ENCODE measurements around the gene NHSL2. TPM values are rescaled to one million over a fixed set of nuclear protein-coding genes. Genes with fewer than 3 reads are reported as not detected.

NHSL2 gene
- polyA plus RNA-seq, 3 donors, result 16.6 to 39.8 (median 22.8) TPM

GRCh38 chrX:72041176-72041575 is 130.5 kb downstream of the NHSL2 start:
- no peak for DNase-seq
- Mint-ChIP-seq H3K4me1 (peaks cover 23% of the 10 kb centered on the region), H3K27me3 (ENCODE audit: low read depth in 3 of 3) (peaks cover 0 to 12% (median 1%) of the 10 kb centered on the region in 3 donors), H3K36me3 (peaks cover 0 to 2% of the 10 kb centered on the region in 2 donors), H3K4me3 (no peak overlapping the region), H3K9me3 (peaks cover 0 to 7% (median 2%) of the 10 kb centered on the region in 7 donors), H3K27ac (peak overlapping the region in 1 of 7 donors; percentile 41)
- H3K9ac ChIP-seq (ENCODE audit: insufficient read depth, low read length, poor library complexity, severe bottlenecking), result no peak overlapping the region
- no peak overlapping the region for H3K27ac ChIP-seq (ENCODE audit: low read depth in 1 of 2, low read length in 2 of 2)
- H3K36me3 ChIP-seq (replicated peaks in 1 of 2; ENCODE audit: control insufficient read depth in 1 of 2, insufficient read depth in 2 of 2, low read length in 2 of 2), result no peaks in the 10 kb centered on the region
- no peaks in the 10 kb centered on the region for H3K79me2 ChIP-seq (ENCODE audit: insufficient read depth, low read length)
- peaks cover 13% of the 10 kb centered on the region in 2 donors for H3K4me1 ChIP-seq (ENCODE audit: control insufficient read depth in 1 of 2, insufficient read depth in 2 of 2, low read length in 2 of 2)
- no peaks in the 10 kb centered on the region for H3K9me3 ChIP-seq (replicated peaks in 1 of 2; ENCODE audit: control insufficient read depth in 1 of 2, insufficient read depth in 1 of 2, low read length in 2 of 2)
- no peak overlapping the region for H3K4me2 ChIP-seq (replicated peaks; ENCODE audit: extremely low read depth, low read length, poor library complexity, severe bottlenecking)
- WGBS (ENCODE audit: insufficient coverage), result 97% methylated on average over 4 of the region's 6 CpGs
- TF ChIP-seq CTCF (IDR thresholded peaks at IDR 0.05), result no peak
- H2AFZ ChIP-seq (ENCODE audit: insufficient read depth, low read depth, low read length, poor library complexity, severe bottlenecking), result no peak overlapping the region
- intact Hi-C loops (cut with micrococcal nuclease), result no loop called here
- H3K4me3 ChIP-seq (replicated peaks in 1 of 3; ENCODE audit: low read depth in 2 of 3, low read length in 3 of 3), result no peak overlapping the region
- no peaks in the 10 kb centered on the region for H3K27me3 ChIP-seq (ENCODE audit: control insufficient read depth in 2 of 2, insufficient read depth in 2 of 2, low read length in 2 of 2)
- H4K20me1 ChIP-seq (ENCODE audit: insufficient read depth, low read length), result no peaks in the 10 kb centered on the region

- H4K20me1 ChIP-seq (ENCODE audit: insufficient read depth, low read length), result no peaks in the 10 kb centered on the region
- no peak overlapping the region for H3K4me2 ChIP-seq (replicated peaks; ENCODE audit: extremely low read depth, low read length, poor library complexity, severe bottlenecking)
- peak overlapping the region in 1 of 2 donors; percentile 46 for H3K4me3 Mint-ChIP-seq
- no peak overlapping the region for H3K9ac ChIP-seq (ENCODE audit: insufficient read depth, low read length, poor library complexity, severe bottlenecking)
- H3K27me3 Mint-ChIP-seq (ENCODE audit: low read depth in 3 of 3), result peaks cover 0 to 14% (median 1%) of the 10 kb centered on the region in 3 donors
- peaks cover 13% of the 10 kb centered on the region in 2 donors for H3K4me1 ChIP-seq (ENCODE audit: control insufficient read depth in 1 of 2, insufficient read depth in 2 of 2, low read length in 2 of 2)
- peak overlapping the region in 1 of 7 donors; percentile 76 for H3K27ac Mint-ChIP-seq
- no peaks in the 10 kb centered on the region for H3K36me3 ChIP-seq (replicated peaks in 1 of 2; ENCODE audit: control insufficient read depth in 1 of 2, insufficient read depth in 2 of 2, low read length in 2 of 2)
- H3K9me3 ChIP-seq (replicated peaks in 1 of 2; ENCODE audit: control insufficient read depth in 1 of 2, insufficient read depth in 1 of 2, low read length in 2 of 2), result no peaks in the 10 kb centered on the region
- intact Hi-C loops (cut with micrococcal nuclease), result no loop called here
- WGBS (ENCODE audit: insufficient coverage), result 93% methylated on average over 9 of the region's 13 CpGs
- DNase-seq, result peak in 1 of 3 donors; percentile 16
- peak overlapping the region; percentile 36 for H2AFZ ChIP-seq (ENCODE audit: insufficient read depth, low read depth, low read length, poor library complexity, severe bottlenecking)
- TF ChIP-seq CTCF (IDR thresholded peaks at IDR 0.05), result no peak
- no peaks in the 10 kb centered on the region for H3K79me2 ChIP-seq (ENCODE audit: insufficient read depth, low read length)
- peaks cover 0 to 5% of the 10 kb centered on the region in 2 donors for H3K27me3 ChIP-seq (ENCODE audit: control insufficient read depth in 2 of 2, insufficient read depth in 2 of 2, low read length in 2 of 2)
- H3K4me1 Mint-ChIP-seq, result peaks cover 28% of the 10 kb centered on the region
- peaks cover 0 to 3% (median 0%) of the 10 kb centered on the region in 7 donors for H3K9me3 Mint-ChIP-seq
- H3K27ac ChIP-seq (ENCODE audit: low read depth in 1 of 2, low read length in 2 of 2), result no peak overlapping the region
- H3K4me3 ChIP-seq (replicated peaks in 1 of 3; ENCODE audit: low read depth in 2 of 3, low read length in 3 of 3), result no peak overlapping the region
- H3K36me3 Mint-ChIP-seq, result peaks cover 0 to 2% of the 10 kb centered on the region in 2 donors
Observed at GRCh38 chrX:72041871-72042851, 131.5 kb downstream of the NHSL2 start.
